NT2/D1 (cell line): ENCODE results near the gene CACNA2D1.

Experiments used
- YY1 ChIP-seq: IDR thresholded peaks from 2 replicates; pipeline ENCODE4 v1.6.1; 2011; ENCODE audit not compliant: insufficient read length, insufficient read depth
- ZNF274 ChIP-seq: IDR thresholded peaks from 2 replicates; pipeline ENCODE4 v1.6.1; 2011; ENCODE audit warnings: mild to moderate bottlenecking, low read depth, low read length

DNA sequence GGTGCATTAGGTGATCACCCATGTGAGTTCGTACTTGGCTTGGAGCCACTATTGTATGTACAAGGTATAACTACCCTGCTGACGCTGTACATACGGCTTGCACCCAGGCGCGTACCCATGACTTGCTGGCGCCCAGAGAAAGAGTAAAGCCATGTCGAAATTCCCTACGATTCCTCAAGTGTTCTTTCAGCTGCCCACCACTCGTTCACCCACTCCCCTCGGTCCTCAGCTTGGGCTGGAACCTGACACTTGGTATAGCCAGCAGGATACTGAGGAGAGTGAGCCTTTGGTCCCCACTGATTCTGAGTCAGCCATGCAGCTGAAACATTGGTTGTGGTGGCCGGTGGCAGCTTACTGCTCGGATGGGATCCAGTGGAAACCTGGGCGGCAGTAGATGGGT is 241.5 kb downstream of the CACNA2D1 start:
- TF ChIP-seq YY1 (no peak), ZNF274 (no peak)
